ENCODE measurements around the gene XRCC3.

DNA sequence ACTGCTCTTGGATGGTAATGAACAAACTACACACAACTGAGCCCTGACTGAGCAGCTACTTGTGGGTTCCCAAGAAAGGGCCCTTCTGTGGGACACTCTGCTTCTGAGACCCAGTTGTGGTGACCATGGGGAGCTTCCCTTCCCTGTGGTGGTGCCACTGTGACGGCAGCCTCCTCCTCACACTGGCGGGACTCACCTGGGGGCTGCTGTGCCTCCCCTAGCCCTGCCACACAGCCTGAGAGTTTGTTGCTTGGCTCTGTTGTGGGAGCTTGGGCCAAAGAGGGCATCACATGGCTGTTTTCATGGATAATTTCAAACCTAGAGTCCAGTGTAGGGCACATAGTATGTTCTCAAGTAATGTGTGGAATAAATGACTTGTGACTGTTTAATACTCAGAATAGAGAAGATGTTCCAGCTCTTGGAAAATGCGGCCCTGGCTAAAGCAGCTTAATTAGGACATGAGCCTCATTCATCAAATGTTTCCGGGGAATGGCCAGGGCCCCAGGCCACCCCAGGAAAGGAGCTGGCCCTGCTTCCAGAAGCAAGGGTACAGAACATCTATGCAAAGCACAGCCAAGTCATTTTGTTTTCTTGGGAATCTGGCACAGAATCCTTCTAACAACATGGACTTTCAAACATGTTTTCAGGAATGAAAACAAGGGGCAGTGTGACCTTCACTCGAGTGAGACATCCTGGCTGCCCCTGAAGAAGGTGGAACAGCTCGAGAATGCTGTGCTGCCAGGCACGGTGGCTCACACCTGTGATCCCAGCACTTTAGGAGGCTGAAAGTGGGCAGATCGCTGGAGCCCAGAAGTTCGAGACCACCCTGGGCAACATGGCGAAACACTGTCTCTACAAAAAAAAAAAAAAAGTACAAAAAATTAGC, 21.5 kb upstream of the XRCC3 start:
- TF ChIP-seq, protein P1, sequence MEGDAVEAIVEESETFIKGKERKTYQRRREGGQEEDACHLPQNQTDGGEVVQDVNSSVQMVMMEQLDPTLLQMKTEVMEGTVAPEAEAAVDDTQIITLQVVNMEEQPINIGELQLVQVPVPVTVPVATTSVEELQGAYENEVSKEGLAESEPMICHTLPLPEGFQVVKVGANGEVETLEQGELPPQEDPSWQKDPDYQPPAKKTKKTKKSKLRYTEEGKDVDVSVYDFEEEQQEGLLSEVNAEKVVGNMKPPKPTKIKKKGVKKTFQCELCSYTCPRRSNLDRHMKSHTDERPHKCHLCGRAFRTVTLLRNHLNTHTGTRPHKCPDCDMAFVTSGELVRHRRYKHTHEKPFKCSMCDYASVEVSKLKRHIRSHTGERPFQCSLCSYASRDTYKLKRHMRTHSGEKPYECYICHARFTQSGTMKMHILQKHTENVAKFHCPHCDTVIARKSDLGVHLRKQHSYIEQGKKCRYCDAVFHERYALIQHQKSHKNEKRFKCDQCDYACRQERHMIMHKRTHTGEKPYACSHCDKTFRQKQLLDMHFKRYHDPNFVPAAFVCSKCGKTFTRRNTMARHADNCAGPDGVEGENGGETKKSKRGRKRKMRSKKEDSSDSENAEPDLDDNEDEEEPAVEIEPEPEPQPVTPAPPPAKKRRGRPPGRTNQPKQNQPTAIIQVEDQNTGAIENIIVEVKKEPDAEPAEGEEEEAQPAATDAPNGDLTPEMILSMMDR (IDR thresholded peaks at IDR 0.05; ENCODE audit: low read length), result no peak
- TF ChIP-seq EZH2 (IDR thresholded peaks at IDR 0.05; ENCODE audit: borderline replicate concordance, low read length), result no peak
